ENCODE results near the gene DLG1.

Gene DLG1

DNA sequence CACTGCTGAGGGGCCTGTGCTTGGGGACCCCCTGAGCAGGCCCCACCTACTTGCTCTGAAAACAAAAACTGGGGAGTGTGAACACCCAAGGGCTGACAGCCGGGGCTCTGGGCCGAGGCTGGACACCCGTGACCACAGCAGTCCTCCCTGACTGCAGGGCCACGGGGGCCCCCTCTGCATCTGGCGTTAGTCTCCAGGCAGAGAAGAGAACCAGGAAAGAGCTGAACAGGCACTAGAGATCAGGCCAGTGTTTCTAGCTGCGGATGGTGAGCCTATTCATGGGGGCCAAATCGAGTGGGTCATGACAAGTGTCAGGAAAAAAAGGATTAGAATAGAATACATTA, 285.9 kb downstream of the DLG1 start:
- no peak for DNase-seq (ENCODE audit: low read depth)

DNA sequence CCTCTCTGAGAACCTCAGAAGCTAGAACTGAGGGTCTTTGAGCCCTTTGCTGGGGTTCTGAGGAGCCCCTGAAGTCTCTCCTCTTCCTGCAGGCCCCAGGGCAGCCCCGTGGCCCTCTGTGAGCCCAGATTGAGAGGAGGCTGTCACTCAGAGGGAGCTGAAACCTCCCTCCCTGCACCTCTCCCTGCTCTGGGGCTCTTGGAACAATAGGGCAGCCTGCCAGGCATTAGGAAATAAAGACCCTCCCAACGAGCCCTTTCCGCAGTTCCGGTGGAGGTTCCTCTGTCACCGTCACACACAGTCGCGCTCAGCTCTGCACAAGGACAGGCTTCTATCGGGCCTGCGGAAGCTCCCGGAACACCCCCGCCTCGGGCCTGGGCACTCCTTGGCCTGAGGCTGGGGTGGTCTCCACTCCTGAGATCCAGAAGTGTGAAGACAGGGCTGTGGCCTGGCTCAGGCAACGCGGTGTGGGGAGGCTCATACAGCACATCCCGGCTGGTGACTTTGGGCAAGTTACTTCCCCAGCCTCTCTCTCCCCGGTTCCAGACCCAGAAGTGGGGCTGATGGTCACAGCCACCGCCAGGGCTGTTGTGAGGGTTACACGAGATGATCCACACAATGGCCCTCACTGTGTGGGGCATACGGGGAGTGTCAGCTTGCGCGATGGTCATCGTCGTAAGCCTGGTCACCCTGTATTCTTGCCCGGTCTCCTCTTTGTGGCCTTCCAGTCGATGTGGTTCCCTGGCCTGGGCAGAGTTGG, 286.5 kb downstream of the DLG1 start:
- DNase-seq (ENCODE audit: low read depth), result no peak

DNA sequence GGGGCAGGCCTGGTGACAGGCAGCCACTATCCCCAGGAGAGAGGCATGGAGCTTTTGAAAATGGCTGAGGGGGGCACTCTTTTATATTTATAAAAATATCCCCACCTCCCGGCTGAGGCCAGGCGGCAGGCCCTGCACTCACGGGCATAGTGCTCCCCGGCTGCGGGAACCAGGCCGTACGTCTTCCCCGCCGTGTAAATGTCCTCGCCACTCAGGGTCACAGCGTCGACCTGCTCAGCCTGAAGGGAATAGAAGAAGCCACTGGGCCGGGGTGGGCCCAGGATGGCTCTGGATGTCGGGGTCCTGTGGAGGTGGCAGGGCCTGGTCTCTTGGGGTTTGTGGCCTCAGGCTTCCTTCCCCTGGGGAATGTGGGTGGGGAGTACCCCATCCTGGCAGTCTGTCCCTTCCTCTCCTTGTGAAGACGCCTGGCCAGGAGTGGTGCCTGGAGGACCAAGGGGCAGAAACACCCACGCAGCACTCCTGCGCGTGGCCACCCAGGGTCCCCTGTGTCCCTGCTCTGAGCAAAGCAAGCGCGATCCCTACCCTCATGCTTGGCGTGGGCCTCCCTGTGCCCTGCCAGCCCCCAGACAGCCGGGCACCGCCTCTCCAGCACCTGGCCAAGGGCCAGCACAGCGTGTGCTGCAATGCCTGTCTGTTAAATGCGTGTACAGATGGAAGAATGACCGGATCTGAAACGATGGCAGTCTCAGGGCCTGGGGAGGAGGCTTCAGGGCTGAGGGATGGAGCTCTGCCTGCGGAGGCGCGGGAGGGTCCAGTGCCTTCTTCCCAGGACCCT, 287.7 kb downstream of the DLG1 start:
- no peak for DNase-seq (ENCODE audit: low read depth)

DNA sequence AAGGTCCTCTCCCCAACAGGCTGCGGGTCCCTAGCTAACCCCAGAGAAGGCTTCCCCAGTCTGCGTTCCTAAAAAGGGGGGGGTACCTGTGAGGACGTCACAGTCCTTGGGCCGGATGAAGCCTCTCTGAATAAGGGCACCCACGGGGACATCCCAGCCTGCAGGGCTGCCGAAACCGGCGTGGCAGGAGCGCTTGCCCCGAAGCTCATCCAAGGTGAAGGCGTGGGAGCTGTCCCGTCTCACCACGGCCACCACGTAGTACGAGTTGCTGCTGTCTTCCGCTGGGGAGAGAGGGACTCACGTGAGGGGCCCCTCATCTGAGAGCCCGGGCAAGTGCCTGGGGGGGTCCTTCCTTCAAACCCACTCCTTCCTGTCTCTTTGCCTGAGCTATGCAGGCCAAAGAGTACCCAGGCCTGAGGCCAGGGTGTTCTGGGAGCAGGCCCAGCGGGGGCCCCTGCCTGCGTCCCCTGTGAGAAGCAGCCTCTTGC, 288.8 kb downstream of the DLG1 start:
- no peak for DNase-seq (ENCODE audit: low read depth)

DNA sequence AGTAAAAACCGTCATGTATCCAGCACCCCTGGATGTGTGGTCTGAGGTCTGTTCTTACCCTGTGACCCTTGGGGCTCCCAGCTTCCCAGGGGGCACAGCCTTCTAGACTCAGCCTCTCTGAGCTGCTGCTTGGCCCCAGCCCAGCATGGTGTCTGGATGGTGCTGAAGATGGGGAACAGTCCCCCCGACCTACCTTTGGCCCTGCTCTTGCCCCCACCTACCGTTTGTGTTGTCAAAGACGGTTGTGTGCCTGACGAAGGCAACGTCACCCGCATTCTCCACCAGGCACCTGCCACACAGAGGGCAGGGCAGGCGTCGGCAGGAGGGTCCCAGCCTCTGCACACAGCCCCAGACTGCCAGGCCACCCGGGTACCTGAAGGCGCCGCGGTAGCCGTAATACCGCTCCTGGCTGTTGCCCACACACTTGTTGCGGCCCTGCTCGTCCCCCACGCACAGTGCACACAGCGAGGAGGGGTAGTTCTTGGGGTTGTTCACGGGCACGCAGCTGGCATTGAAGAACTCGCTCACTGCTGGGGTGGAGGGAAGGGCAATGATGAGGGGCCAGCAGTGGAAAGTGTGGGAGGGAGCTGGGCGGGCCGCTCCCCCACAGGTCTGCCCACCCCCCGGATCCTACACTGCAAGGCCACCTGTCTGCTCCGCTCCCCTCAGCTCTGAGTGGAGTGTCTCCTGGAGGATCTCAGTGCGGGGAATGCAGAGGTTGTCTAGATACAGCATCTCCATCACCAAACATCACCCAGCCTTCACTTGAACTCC, 289.8 kb downstream of the DLG1 start:
- no peak for DNase-seq (ENCODE audit: low read depth)

DNA sequence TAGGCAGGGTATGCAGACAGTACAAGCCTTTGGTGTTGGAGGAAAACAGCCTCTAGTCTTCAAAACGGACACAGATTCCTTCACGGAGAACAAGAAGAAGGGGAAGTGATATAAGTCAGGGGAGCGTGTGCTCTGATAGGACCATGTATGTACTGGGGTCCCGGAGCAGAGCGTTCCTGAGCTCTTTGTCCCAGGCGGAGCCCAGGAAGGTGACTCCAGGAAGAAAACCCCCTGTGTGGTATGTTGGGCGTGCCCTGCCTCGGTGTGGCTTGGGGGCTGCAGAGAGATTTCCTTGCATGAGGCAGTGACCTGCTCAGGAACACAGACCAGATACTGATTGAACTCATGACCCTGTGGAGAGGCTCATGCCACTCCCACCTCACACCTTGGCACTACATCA, 290.5 kb downstream of the DLG1 start:
- DNase-seq (ENCODE audit: low read depth), result no peak

DNA sequence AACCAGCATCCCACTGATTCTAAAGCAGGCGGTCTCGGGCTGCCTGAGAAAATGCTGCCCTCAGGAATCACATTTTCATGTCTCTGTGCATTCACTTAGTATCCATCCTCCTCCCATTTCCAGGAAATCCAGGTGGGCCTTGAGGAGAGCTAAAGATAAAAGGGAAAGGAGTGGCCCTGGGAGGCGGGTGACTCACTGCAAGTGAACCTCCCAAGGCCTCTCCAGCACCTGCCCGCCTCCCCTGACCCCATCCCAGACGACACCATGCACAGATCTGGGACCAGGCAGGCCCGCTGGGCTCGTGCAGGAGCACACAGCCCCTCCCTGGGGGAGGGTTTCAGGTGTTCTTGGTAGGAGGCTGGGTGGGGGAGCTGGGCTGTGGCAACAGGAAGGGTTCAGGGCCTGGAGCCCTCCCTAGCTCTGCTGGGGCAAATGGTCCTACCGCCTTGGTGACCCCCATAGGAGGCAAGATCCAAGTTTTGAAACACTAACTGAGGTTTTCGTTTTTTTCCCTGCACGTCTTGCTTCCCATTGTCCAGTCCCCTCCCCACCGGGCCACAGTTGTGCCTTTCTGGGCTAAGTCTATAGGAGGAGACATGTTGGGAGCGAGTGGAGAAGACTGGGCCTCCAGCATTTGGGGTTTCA, 291.0 kb downstream of the DLG1 start:
- DNase-seq (ENCODE audit: low read depth), result no peak

DNA sequence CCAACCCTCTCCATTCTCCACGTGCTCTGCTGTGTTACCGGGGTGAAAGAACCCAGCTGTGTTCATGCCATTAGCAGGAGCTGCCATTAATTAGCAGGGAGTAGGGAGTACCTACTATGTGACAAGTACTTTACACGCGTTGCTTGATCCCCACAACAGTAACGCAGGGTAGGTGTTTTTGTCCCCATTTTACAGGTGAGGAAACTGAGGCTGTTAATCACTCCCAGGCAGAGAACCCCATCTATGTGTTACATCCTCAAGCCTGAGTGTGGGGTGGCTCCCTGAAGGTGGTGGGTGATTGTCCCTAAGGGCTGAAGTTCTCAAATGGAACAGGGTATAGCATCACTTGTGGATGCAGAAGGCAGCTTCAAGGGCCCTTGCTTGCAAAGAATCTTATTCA, 291.6 kb downstream of the DLG1 start:
- DNase-seq (ENCODE audit: low read depth), result no peak

DNA sequence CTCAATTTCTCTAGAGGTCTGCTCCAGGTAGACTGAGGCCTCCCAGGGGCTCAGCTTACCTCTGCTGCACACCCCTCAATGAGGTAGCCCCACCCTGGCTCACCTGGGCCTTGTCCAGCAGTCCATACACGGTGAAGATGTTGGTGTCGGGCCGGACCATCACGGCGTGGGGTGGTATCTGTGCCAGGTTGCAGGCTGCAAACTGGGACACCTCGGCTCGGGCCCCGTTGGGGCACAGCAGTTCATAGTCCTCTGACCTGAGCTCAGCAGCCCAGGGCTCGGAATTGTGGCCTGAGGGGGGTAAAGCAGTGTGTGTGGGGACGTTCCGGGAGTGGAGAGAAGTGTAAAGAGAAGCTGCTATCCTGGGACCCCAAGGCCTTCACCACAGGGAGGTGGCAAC, 292.0 kb downstream of the DLG1 start:
- no peak for DNase-seq (ENCODE audit: low read depth)

DNA sequence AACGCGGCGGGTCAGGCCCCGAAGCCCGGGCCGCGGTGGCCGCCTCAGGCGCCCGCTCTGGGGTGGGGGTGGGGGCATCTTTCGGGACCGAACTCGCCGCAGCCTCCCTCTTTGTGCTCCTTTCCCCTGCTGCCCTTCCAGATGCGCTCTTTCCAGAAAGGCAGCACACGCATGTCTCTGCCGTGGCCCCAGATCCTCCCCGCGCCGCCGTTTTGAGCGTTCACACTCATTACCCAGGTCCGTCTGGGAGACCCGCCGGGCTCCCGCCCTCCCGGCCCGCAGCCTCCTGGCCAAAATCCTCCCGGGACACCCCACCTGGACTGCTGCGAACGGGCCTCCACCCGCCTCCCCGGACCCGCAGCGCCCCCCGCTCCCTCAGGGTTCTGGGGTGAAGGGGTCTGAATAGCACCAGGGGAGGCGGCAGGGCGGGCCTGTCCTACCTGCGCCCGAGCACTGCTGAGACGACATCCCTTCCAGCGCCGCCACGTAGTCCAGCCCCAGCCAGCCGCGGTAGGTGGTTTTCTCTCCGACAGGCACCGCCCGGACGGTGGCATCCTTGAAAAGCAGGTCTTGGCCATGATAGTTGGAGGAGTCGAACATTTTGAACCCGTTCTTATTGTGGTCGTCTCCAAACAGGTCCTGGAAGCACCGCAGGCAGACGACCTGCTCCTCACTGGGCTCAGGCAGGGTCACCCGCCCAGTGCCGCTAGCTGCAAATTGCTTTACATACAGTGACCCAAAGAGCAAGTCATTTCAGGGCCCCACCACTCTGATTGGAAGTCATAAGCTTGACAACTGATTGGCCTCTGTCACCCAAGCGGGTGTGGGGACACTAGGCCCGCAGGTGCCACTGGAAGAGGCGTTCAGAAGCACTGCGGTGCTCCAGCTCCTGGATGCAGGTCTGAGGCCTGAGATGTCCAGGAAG, 294.7 kb downstream of the DLG1 start:
- DNase-seq (ENCODE audit: low read depth), result no peak

DNA sequence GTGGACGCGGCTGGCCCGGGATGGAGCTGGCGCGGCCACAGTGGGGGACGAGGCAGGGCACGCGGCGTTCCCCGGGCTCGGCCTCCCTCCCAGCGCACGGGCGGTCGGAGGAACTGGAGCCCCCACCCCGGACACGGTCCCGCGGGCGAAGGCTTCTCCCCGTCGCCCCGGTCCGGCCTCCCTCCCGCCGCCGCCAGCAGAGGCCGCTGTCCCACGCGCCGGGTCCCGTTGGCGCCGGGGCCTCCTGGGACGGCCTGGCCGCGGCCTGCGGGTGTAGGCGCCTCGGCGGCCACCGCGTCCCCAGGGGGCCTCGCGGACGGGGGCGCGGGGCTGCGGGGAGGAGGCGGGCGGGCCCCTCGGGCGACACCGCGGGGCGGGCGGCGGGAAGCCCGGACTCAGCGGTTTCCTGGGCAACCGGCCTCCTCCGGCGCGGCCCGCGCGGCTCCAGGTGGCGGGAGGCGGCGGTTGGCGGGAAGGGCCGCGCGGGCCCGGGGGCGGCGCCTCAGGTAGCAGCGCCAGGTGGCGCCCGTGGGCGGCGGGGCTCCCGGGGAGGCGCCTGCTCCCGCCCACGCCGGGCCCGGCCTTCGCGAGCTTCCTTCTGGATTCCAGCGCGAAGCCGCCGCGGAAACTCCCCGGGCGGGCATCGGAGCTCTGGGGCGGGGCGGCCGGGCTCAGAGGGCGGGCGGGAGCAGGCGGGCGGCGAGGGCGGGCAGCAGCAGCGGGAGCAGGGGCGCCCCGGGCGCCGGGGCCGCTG, 295.5 kb downstream of the DLG1 start:
- DNase-seq (ENCODE audit: low read depth), result peak; percentile 73

DNA sequence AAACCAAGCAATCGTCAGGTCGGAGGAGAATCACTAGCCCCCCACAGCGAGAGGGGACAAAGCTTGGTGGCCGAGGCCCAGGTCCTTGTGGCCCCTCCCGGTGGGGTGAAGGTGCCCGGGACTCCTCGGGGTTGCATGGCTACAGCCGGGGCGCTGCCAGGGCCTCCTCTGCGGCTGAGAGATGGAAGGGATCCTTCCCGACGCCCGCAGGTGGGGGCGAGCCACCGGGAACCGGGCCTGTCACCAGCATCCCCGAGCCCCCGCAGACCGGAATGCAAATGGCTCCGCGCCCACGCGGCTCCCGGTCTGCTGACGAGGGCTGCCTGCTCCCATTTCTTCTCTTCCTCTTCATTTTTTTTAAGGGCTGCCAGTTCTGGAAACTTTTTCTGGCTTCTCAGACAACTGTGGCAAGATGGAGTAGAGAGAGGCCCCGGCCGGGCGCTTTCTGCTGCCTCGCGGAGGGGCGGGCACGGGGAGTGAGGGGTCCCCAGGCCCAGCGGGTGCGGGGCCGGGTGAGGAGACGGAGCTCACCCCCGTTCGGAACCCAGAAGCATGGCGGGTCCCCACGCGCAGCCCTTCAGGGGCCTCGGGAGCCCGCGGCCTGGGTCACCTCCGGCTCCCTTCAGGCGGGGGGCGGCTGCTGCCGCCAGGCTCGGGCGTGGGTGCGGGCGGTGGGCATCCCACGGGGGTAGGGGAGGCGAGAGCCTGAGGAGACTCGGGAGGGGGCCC, 296.3 kb downstream of the DLG1 start:
- no peak for DNase-seq (ENCODE audit: low read depth)

DNA sequence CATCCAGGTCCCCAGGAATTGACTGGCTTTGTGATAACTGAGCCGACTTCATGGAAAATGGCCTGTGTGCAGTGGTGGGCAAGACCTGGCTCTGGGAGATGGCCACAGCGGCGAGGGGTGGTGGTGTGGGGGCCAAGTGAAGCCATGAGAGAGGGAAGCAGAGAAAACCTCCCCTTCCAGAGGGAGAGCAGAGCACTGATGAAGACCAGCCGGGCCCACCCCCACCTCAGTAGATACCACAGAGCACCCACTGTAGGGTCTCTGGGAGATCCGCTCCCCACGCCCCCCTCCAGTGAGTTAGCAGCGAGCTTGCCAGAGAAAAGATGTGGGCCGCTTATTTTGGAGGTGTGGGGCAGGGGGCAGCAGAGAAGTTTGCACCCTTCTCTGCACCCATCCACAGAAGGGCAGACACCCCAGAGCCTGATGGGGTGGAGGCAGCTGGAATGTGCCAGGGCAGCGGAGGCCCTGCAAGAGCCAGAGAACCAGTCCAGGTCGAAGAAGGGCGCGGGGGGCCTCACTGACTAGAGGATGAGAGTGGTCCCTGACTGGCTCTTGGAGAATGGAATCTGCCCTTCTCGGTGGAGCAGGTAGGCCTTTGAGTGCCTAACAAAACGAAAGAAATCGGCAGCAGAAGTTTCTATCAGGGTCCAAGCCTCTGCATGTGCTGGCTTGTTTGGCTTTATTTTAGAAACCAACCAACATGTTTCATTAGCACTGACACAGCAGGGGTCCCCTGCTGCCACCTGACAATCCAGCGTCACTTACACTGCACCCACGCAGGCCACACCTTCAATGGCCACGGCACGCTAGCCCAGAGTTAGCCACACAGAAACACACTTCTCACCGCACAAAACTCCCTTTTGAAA, 297.1 kb downstream of the DLG1 start:
- DNase-seq (ENCODE audit: low read depth), result no peak

DNA sequence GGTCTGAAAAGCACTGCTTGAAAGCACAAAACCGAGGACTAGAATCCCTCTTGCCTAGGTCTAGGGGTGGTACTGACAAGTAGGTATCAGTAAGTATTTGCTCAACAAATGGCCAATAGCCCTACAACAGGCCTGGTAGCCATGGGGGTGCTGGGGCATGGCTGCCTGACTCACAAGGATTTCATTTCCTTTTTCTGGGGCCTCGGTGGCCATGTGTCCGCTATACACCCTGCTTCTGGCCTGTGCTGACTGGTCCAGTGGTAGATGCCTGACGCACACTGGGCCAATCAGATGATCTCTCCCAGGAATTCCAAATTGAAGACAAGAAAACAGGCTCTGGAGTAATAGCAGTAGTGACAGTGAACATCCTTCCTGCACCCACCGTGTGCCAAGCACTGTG, 298.2 kb downstream of the DLG1 start:
- no peak for DNase-seq (ENCODE audit: low read depth)

DNA sequence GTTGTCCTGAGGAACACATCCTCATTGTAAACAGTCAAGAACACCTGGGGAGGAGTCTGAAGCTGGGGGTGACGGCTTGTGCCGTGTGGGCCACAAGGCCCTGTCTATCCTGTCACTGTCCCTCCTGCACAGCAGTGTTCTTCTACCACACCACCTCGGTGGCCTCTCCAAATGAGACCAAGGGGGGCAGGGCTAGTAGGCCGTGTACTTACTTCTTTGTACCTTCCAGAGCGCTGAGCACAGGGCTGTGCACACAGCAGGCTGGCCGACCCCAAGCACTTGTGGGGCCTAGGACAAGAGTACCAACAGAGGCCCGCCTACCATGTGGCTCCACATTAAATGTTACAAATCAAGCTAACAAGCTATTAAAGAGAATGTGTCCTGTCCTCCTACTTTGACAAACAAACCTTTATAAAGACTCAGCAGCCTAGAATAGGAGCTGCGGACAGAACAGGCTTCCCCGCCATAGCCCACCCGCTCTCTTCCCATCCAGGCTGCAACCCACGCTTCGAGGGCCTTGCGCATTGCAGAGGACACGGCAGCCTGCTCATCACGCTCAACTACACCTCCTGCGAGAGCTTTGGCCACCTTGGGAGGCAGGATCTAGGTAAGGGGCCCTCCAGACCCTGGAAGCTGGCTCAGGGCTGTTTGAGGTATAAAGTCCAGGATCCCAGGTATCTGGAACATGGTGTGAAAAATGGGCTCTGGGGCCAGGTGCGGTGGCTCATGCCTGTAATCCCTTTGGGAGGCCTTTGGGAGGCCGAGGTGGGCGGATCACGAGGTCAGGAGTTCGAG, 299.2 kb downstream of the DLG1 start:
- no peak for DNase-seq (ENCODE audit: low read depth)

DNA sequence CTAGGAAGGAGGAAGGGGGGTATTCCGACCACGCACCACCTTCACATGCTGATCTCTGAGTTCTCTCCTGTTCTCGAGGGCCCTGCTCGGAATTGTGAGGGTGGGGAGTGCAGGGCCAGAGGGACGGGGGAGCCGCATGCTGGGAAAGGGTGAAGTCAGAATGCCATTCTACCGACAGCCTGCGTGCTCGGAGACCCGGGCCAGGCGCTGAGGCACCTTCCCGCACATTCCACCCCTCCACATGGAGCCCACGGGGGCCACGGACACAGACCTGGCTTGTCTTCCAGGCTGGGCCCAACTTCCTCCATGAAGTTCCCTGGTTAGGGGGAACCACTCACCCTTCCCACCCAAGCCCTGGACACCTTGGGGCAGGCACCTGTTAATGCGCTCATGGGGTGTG, 301.1 kb downstream of the DLG1 start:
- no peak for DNase-seq (ENCODE audit: low read depth)

DNA sequence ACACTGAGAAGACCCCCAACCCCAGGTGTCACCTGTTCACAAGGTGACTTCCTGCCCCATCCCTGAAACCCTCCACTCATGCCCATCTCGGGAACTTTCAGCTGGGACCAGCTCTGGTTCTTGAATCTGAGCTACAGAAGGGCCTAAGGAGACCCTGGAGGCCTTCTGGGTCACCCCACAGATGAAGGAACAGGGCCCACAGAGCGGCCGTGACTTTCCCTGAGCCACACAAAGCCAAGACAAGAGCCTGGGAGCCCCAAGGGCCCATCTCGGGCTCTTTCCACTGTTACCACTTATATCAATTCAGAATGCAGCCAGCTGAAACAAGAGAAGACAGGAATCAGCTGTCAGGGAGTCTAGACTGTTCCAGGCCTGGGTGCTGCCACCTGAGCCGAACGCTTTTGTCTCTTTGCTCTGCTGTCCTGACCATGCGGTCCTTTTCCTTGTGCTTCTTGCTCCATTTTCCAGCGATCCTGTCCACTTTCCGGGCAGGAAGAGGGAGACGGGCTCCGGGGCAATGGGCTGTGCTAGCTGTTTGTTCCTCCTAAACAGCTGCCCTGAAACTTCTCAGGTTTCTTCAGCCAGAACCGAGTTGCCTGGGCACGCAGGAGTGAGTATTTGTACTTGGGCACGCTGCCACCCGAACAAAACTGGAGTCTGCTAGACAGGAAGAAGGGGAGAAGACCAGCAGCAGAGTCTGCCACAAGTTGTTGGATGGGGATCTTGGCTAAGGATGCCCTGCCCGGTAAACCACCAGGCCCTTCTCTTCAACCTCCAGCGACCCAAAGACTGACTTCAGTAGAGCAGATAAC, 301.8 kb downstream of the DLG1 start:
- DNase-seq (ENCODE audit: low read depth), result no peak
